Astrocyte (in vitro differentiated cells and primary cell): Measurements from ENCODE around the gene FXYD7. TPM values are rescaled to one million over a fixed set of nuclear protein-coding genes. Genes with fewer than 3 reads are reported as not detected.
A peak's percentile ranks its signal among the peaks of the same experiment; 100 is the strongest.

ENCODE experiments used
- DNase-seq: peaks from one replicate; pipeline ENCODE4 v3.0.0-alpha.2; 2010; ENCODE audit warnings: low read depth
- FAIRE-seq: peaks from 2 replicates; lab custom pipeline; 2011; peaks lifted over from hg19 to GRCh38; lab: Jason Lieb, UNC
- H2AFZ ChIP-seq: 2 replicates; pipeline ENCODE4 v1.6.0; 2012; ENCODE audit warnings: low read depth, low read length, inconsistent platforms
- H3K27ac ChIP-seq: 2 replicates; pipeline ENCODE4 v1.5.1; 2011; ENCODE audit warnings: low read depth, low read length, inconsistent platforms
- H3K27me3 ChIP-seq: 2 replicates; pipeline ENCODE4 v1.6.0; 2011; ENCODE audit warnings: low read length, inconsistent platforms; ENCODE audit not compliant: insufficient read depth
- H3K36me3 ChIP-seq: 2 replicates; pipeline ENCODE4 v1.5.1; 2011; ENCODE audit warnings: low read length, inconsistent platforms; ENCODE audit not compliant: insufficient read depth
- H3K4me1 ChIP-seq: 2 replicates; pipeline ENCODE4 v1.5.1; 2011; ENCODE audit warnings: low read length, inconsistent platforms; ENCODE audit not compliant: insufficient read depth
- H3K4me2 ChIP-seq: 2 replicates; pipeline ENCODE4 v1.6.0; 2012; ENCODE audit warnings: low read length, inconsistent platforms
- H3K4me3 ChIP-seq: 2 replicates; pipeline ENCODE4 v1.5.1; 2011; ENCODE audit warnings: low read depth, mild to moderate bottlenecking, low read length, inconsistent platforms; ENCODE audit not compliant: insufficient read depth
- H3K79me2 ChIP-seq: 2 replicates; pipeline ENCODE4 v1.6.0; 2012; ENCODE audit warnings: mild to moderate bottlenecking, low read length, inconsistent platforms; ENCODE audit not compliant: insufficient read depth
- H3K9ac ChIP-seq: 2 replicates; pipeline ENCODE4 v1.6.0; 2012; ENCODE audit warnings: mild to moderate bottlenecking, low read length, inconsistent platforms
- H3K9me3 ChIP-seq: 2 replicates; pipeline ENCODE4 v1.5.1; 2012; ENCODE audit warnings: low read depth, mild to moderate bottlenecking, low read length, inconsistent platforms; ENCODE audit not compliant: insufficient read depth
- H4K20me1 ChIP-seq: 2 replicates; pipeline ENCODE4 v1.6.0; 2012; ENCODE audit warnings: low read length, inconsistent platforms; ENCODE audit not compliant: insufficient read depth
- H3K27ac Mint-ChIP-seq: one replicate; pipeline ENCODE4 v1.8.0; 2021; ENCODE audit warnings: mild to moderate bottlenecking, mixed read lengths; ENCODE audit not compliant: unreplicated experiment
- H3K27me3 Mint-ChIP-seq: one replicate; pipeline ENCODE4 v1.8.0; 2021; ENCODE audit warnings: low read depth, mixed read lengths; ENCODE audit not compliant: unreplicated experiment
- H3K36me3 Mint-ChIP-seq: one replicate; pipeline ENCODE4 v1.8.0; 2021; ENCODE audit warnings: low read depth, mixed read lengths; ENCODE audit not compliant: unreplicated experiment
- H3K4me1 Mint-ChIP-seq: one replicate; pipeline ENCODE4 v1.8.0; 2021; ENCODE audit warnings: low read depth, mixed read lengths; ENCODE audit not compliant: unreplicated experiment
- H3K4me3 Mint-ChIP-seq: one replicate; pipeline ENCODE4 v1.8.0; 2021; ENCODE audit warnings: mild to moderate bottlenecking, moderate library complexity, mixed read lengths; ENCODE audit not compliant: unreplicated experiment
- H3K9me3 Mint-ChIP-seq: one replicate; pipeline ENCODE4 v1.8.0; 2021; ENCODE audit warnings: mild to moderate bottlenecking, mixed read lengths; ENCODE audit not compliant: unreplicated experiment
- EZH2 ChIP-seq: IDR thresholded peaks from 2 replicates; pipeline ENCODE4 v1.6.1; 2012; ENCODE audit warnings: mild to moderate bottlenecking, low read length, inconsistent platforms; ENCODE audit not compliant: insufficient read depth
- total RNA-seq: library from RNA; stranded (reverse); gene quantifications from 2 replicates; pipeline ENCODE4 v1.2.1, GENCODE V29; 2021
- TF ChIP-seq, protein P1 (sequence below): IDR thresholded peaks from 2 replicates; pipeline ENCODE4 v1.5.1; 2011; ENCODE audit warnings: low read depth, mild to moderate bottlenecking, inconsistent platforms, low read length, moderate library complexity; ENCODE audit not compliant: insufficient read depth

The FXYD7 gene
- total RNA-seq, 1 donor from 2014 or later, result not detected

DNA sequence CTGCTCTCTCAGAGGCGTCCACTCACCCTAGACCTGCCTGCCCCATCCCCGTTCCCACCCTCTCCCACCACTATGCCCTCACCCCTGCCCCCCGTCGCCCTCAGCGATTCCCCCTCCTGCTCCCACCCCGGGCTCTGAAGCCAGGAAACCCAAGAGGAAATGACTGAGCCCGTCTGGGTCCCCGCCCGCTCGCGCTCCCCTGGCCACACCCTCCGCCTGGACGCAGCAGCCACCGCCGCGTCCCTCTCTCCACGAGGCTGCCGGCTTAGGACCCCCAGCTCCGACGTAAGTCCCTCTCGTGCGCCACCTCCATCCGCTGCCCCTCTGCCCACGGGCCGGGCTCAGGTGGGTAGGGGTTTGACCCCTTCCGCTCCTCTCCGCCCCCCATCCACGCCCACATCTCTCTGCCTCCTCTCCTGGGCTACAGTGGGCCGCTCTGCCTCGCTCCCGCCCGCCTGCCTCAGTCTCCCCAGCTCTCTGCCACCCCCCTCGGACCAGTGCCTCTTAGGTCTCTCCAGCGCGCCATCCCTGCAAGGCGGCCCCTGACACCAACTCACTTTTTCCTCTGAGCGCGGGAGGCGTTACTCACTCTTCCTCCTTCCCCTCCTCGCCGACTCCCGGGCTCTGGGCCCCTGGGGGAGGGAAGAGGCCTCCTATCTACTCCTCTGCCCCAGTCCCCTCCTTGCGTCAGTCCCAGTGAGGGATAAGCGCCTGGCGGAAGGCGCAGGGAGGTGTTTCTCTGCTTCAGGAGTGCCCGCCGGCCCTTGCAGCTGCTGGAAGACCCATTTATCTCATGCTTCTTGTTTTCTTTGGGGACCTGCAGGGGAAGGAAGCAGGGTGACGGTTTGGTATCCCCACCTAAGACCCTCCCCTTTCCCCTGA, 11.7 kb downstream of the FXYD7 start, which contains the start of gene FXYD5:
Gene FXYD5, plus strand, starts transcription at position 211 of the 882 bp plus-strand sequence. CDS start 816 bp downstream, outside the sequence.
- FAIRE-seq, result no peak
- no peaks in the 10 kb centered on the region for H3K9me3 ChIP-seq
- H3K4me3 ChIP-seq, result peak within 1 kb of the TSS; percentile 80
- H3K9me3 Mint-ChIP-seq, result no peaks in the 10 kb centered on the region
- H3K27ac Mint-ChIP-seq, result peak within 1 kb of the TSS; percentile 87
- peaks cover 12% of the 10 kb centered on the region for H3K36me3 Mint-ChIP-seq
- peak within 1 kb of the TSS; percentile 98 for H3K4me2 ChIP-seq
- H3K4me3 Mint-ChIP-seq, result peak within 1 kb of the TSS; percentile 93
- H3K79me2 ChIP-seq, result peaks cover 25% of the 10 kb centered on the region
- peaks cover 7% of the 10 kb centered on the region for H3K4me1 Mint-ChIP-seq
- DNase-seq, result peak; percentile 70
- H2AFZ ChIP-seq, result peak within 1 kb of the TSS; percentile 89
- peaks cover 21% of the 10 kb centered on the region for H3K27me3 Mint-ChIP-seq
- peaks cover 18% of the 10 kb centered on the region for H3K36me3 ChIP-seq
- H3K9ac ChIP-seq, result peak within 1 kb of the TSS; percentile 93
- peaks cover 6% of the 10 kb centered on the region for H3K4me1 ChIP-seq
- no peaks in the 10 kb centered on the region for H3K27me3 ChIP-seq
- H3K27ac ChIP-seq, result peak within 1 kb of the TSS; percentile 82
- TF ChIP-seq, protein P1, sequence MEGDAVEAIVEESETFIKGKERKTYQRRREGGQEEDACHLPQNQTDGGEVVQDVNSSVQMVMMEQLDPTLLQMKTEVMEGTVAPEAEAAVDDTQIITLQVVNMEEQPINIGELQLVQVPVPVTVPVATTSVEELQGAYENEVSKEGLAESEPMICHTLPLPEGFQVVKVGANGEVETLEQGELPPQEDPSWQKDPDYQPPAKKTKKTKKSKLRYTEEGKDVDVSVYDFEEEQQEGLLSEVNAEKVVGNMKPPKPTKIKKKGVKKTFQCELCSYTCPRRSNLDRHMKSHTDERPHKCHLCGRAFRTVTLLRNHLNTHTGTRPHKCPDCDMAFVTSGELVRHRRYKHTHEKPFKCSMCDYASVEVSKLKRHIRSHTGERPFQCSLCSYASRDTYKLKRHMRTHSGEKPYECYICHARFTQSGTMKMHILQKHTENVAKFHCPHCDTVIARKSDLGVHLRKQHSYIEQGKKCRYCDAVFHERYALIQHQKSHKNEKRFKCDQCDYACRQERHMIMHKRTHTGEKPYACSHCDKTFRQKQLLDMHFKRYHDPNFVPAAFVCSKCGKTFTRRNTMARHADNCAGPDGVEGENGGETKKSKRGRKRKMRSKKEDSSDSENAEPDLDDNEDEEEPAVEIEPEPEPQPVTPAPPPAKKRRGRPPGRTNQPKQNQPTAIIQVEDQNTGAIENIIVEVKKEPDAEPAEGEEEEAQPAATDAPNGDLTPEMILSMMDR, result no peak
- TF ChIP-seq EZH2, result no peak
- peaks cover 22% of the 10 kb centered on the region for H4K20me1 ChIP-seq

DNA sequence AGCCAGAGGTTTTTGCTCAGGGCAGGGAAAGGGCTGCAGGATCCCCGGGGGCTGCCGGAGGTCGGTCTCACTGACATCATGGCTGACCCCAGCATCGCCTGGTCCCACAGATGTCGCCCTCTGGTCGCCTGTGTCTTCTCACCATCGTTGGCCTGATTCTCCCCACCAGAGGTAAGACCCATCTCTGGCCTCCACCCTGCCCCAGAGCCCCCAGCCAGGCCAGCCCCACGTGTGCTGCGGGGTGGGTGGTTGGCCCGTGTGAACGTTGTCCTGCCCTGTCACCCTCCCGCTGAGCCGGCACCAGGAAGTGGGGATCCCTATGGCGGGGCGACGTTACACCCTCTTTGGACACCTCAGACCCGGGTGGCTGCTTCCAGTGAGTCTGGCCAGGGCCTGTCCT, 12.4 kb downstream of the FXYD7 start:
- peaks cover 12% of the 10 kb centered on the region for H3K36me3 Mint-ChIP-seq
- peak overlapping the region; percentile 80 for H3K4me3 ChIP-seq
- H3K4me1 Mint-ChIP-seq, result peaks cover 7% of the 10 kb centered on the region
- H3K36me3 ChIP-seq, result peaks cover 18% of the 10 kb centered on the region
- DNase-seq (no peak), FAIRE-seq (no peak)
- H3K9me3 ChIP-seq, result no peaks in the 10 kb centered on the region
- peak overlapping the region; percentile 89 for H2AFZ ChIP-seq
- H3K9me3 Mint-ChIP-seq, result peaks cover under 1% of the 10 kb centered on the region
- H3K27me3 Mint-ChIP-seq, result peaks cover 20% of the 10 kb centered on the region
- no peaks in the 10 kb centered on the region for H3K27me3 ChIP-seq
- peak overlapping the region; percentile 82 for H3K27ac ChIP-seq
- peaks cover 6% of the 10 kb centered on the region for H3K4me1 ChIP-seq
- no peak for TF ChIP-seq EZH2
- TF ChIP-seq, protein P1, result no peak
- H3K27ac Mint-ChIP-seq, result peak overlapping the region; percentile 87
- peak overlapping the region; percentile 98 for H3K4me2 ChIP-seq
- peak overlapping the region; percentile 93 for H3K9ac ChIP-seq
- peak overlapping the region; percentile 93 for H3K4me3 Mint-ChIP-seq
- H4K20me1 ChIP-seq, result peaks cover 22% of the 10 kb centered on the region
- peaks cover 25% of the 10 kb centered on the region for H3K79me2 ChIP-seq
